PC-9 (cell line): ENCODE measurements around the gene AK8. TPM values are rescaled to one million over a fixed set of nuclear protein-coding genes. Genes with fewer than 3 reads are reported as not detected.

Experiments
- BruUV-seq: library from RNA; stranded (reverse); fragments of 400-500 nt; replicated peaks from 2 replicates; lab custom pipeline; 2021; lab: Mats Ljungman, UMichigan
- CTCF ChIA-PET: fragments of 300-600 bp; sonication (Branson Sonifier 250); formaldehyde crosslinking; loops from one replicate; lab custom pipeline; 2022; ENCODE audit warnings: antibody characterized with exemption; lab: Charles Lee
- POLR2A ChIA-PET: fragments of 300-600 bp; sonication (Branson Sonifier 250); formaldehyde crosslinking; loops from one replicate; lab custom pipeline; 2022; ENCODE audit warnings: antibody characterized with exemption; ENCODE audit not compliant: unreplicated experiment; lab: Charles Lee
- DNase-seq, 2 experiments: peaks; one replicate each; pipeline versions ENCODE4 v3.0.0 to v3.0.0-alpha.2; 2015 to 2022; ENCODE audit warnings: mixed read lengths in 1 of 2
- H2AFZ ChIP-seq: fragments of 200-600 bp; sonication (generic); 2 replicates; pipeline ENCODE4 v1.8.1; 2017; ENCODE audit warnings: antibody characterized with exemption
- H3F3A ChIP-seq: fragments of 200-600 bp; sonication (generic); 2 replicates; pipeline ENCODE4 v1.8.1; 2017; ENCODE audit warnings: antibody characterized with exemption, mild to moderate bottlenecking, low read depth; ENCODE audit not compliant: insufficient read depth
- H3K27ac ChIP-seq: fragments of 200-600 bp; sonication (generic); 2 replicates; pipeline ENCODE4 v1.6.1; 2016; ENCODE audit warnings: mixed run types
- H3K27me3 ChIP-seq: fragments of 200-600 bp; sonication (generic); 2 replicates; pipeline ENCODE4 v1.6.1; 2016; ENCODE audit warnings: low read depth, mixed run types; ENCODE audit not compliant: insufficient read depth
- H3K36me3 ChIP-seq: fragments of 200-600 bp; sonication (generic); 2 replicates; pipeline ENCODE4 v1.6.1; 2016; ENCODE audit warnings: low read depth, mixed run types
- H3K4me1 ChIP-seq: fragments of 200-600 bp; sonication (generic); replicated peaks from 2 replicates; pipeline ENCODE4 v1.6.1; 2016; ENCODE audit warnings: mixed run types; ENCODE audit not compliant: insufficient read depth
- H3K4me2 ChIP-seq: fragments of 200-600 bp; sonication (generic); 2 replicates; pipeline ENCODE4 v1.6.1; 2017; ENCODE audit warnings: mixed run types
- H3K4me3 ChIP-seq: fragments of 200-600 bp; sonication (generic); 2 replicates; pipeline ENCODE4 v1.6.1; 2016; ENCODE audit warnings: mixed run types
- H3K79me2 ChIP-seq: fragments of 200-600 bp; sonication (generic); 2 replicates; pipeline ENCODE4 v1.6.1; 2017; ENCODE audit warnings: low read depth, mixed run types
- H3K9me2 ChIP-seq: fragments of 200-600 bp; sonication (generic); 2 replicates; pipeline ENCODE4 v1.8.1; 2017; ENCODE audit warnings: mild to moderate bottlenecking; ENCODE audit not compliant: insufficient read depth
- H3K9me3 ChIP-seq: fragments of 200-600 bp; sonication (generic); 2 replicates; pipeline ENCODE4 v1.8.1; 2016; ENCODE audit warnings: low read depth; ENCODE audit not compliant: insufficient read depth
- H4K20me1 ChIP-seq: fragments of 200-600 bp; sonication (generic); 2 replicates; pipeline ENCODE4 v1.8.1; 2017; ENCODE audit not compliant: insufficient read depth
- EZH2 ChIP-seq: fragments of 200-600 bp; sonication (generic); IDR thresholded peaks from 2 replicates; pipeline ENCODE4 v1.8.0; 2017; ENCODE audit warnings: antibody characterized with exemption, low read depth
- intact Hi-C: fragments of 100-400 bp; cut with micrococcal nuclease; formaldehyde crosslinking; loops from one replicate; pipeline ENCODE4 v1.10.0; 2022; ENCODE audit not compliant: unreplicated experiment
- total RNA-seq: library from RNA; stranded (reverse); gene quantifications from 2 replicates; pipeline ENCODE4 v1.2.3, GENCODE V29; 2021
- TF ChIP-seq, protein P1 (sequence below): fragments of 200-600 bp; sonication (generic); conservative IDR thresholded peaks from 2 replicates; pipeline ENCODE4 v1.6.1; 2017; ENCODE audit warnings: mixed run types, antibody characterized with exemption, mild to moderate bottlenecking, moderate library complexity

The AK8 gene
- total RNA-seq, 1 experiment from 2014 or later: 7.2 TPM

DNA sequence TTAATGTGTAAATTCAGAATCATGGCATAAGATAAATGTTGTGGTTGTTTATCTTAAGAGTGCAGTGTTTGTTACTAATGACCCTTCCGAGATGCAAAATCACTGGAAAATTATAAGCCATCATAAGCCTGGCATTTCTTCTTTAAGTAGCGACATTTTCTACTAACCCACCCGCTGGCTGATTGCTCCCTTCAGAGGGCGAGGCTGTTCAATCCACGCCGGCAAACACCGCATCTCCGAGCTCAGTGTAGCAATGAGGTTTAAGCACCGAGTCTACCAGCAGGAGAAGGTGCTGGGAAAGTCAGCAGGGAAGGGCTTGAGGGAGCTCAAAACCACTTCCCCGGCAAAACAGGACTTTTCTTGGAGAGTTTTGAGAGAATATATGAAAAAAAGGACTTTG lies 52.7 kb downstream of the AK8 start:
- ChIA-PET CTCF (no interaction called here), POLR2A (interaction anchor here (0.5 to 0.6 kb wide), 2 partner anchors 19 to 1068 kb away, joined by 3 to 21 read pairs; no protein-coding TSS in a partner anchor)
- H3K4me2 ChIP-seq: no peak overlapping the region
- no TSS peak for BruUV-seq
- intact Hi-C loops: no loop called here
- H4K20me1 ChIP-seq: no peaks in the 10 kb centered on the region
- TF ChIP-seq EZH2: no peak
- TF ChIP-seq, protein P1, sequence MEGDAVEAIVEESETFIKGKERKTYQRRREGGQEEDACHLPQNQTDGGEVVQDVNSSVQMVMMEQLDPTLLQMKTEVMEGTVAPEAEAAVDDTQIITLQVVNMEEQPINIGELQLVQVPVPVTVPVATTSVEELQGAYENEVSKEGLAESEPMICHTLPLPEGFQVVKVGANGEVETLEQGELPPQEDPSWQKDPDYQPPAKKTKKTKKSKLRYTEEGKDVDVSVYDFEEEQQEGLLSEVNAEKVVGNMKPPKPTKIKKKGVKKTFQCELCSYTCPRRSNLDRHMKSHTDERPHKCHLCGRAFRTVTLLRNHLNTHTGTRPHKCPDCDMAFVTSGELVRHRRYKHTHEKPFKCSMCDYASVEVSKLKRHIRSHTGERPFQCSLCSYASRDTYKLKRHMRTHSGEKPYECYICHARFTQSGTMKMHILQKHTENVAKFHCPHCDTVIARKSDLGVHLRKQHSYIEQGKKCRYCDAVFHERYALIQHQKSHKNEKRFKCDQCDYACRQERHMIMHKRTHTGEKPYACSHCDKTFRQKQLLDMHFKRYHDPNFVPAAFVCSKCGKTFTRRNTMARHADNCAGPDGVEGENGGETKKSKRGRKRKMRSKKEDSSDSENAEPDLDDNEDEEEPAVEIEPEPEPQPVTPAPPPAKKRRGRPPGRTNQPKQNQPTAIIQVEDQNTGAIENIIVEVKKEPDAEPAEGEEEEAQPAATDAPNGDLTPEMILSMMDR: no peak
- H3K9me3 ChIP-seq: no peaks in the 10 kb centered on the region
- no peak overlapping the region for H3K4me3 ChIP-seq
- H3F3A ChIP-seq: no peaks in the 10 kb centered on the region
- no peaks in the 10 kb centered on the region for H3K27me3 ChIP-seq
- H3K36me3 ChIP-seq: no peaks in the 10 kb centered on the region
- H2AFZ ChIP-seq: no peak overlapping the region
- H3K79me2 ChIP-seq: no peaks in the 10 kb centered on the region
- H3K4me1 ChIP-seq: no peaks in the 10 kb centered on the region
- H3K9me2 ChIP-seq: no peaks in the 10 kb centered on the region
- no peak for DNase-seq
- no peak overlapping the region for H3K27ac ChIP-seq

DNA sequence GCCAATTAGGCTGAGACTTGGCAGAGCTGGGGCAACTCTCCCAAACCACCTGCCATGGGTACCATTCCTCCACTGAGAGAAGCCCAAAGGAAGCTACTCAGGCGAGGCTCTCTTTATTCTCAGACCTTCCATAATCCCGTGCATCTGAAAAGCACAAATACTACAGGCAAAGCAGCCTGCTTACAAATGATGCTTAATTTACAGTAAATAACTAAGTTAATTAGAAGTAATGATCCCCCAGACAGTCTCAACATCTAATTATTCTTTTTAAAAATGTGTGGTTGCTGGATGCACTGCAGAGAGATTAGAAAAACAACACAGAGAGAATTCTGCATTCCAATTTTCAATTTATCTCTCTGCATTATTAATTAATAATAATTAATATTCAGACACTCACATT lies 53.1 kb downstream of the AK8 start:
- intact Hi-C loops: no loop called here
- ChIA-PET CTCF (no interaction called here), POLR2A (no interaction called here)
- TF ChIP-seq, protein P1: no peak
- H3F3A ChIP-seq: no peaks in the 10 kb centered on the region
- H3K4me3 ChIP-seq: no peak overlapping the region
- DNase-seq: no peak
- no peaks in the 10 kb centered on the region for H3K79me2 ChIP-seq
- H4K20me1 ChIP-seq: no peaks in the 10 kb centered on the region
- no peaks in the 10 kb centered on the region for H3K27me3 ChIP-seq
- H3K36me3 ChIP-seq: no peaks in the 10 kb centered on the region
- no peaks in the 10 kb centered on the region for H3K9me2 ChIP-seq
- no peaks in the 10 kb centered on the region for H3K9me3 ChIP-seq
- no peak overlapping the region for H3K27ac ChIP-seq
- H3K4me1 ChIP-seq: no peaks in the 10 kb centered on the region
- BruUV-seq: no TSS peak
- H3K4me2 ChIP-seq: no peak overlapping the region
- H2AFZ ChIP-seq: no peak overlapping the region

DNA sequence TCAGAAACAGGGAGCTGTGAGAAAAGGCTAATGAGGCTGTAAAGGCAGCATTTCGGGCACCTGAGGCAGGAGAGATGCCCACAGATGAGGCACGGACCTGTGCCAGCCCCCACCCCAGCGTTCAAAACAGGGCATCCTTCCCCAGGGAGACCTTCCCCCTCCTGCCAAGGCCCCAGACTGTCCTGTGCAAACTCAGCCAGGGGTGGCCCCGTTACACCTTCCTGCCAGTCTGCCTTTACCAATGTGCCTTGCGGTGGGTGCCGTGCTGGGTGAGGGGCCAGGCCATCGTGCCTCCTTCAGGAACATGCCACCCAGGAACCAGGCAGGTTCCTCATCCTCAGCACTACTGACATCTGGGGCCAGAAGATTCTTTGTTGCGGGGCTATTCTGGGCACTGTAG lies 53.9 kb downstream of the AK8 start:
- no peaks in the 10 kb centered on the region for H3K9me3 ChIP-seq
- no peaks in the 10 kb centered on the region for H3K4me1 ChIP-seq
- DNase-seq: no peak
- no peaks in the 10 kb centered on the region for H3K36me3 ChIP-seq
- no peak overlapping the region for H3K4me3 ChIP-seq
- H3K27me3 ChIP-seq: peaks cover 2% of the 10 kb centered on the region; the same call in 1 of the 2 replicates
- ChIA-PET CTCF (no interaction called here), POLR2A (no interaction called here)
- TF ChIP-seq, protein P1: no peak
- TF ChIP-seq EZH2: no peak
- H4K20me1 ChIP-seq: no peaks in the 10 kb centered on the region
- no peaks in the 10 kb centered on the region for H3F3A ChIP-seq
- intact Hi-C loops: no loop called here
- no TSS peak for BruUV-seq
- H3K27ac ChIP-seq: no peak overlapping the region
- H3K9me2 ChIP-seq: no peaks in the 10 kb centered on the region
- H2AFZ ChIP-seq: no peak overlapping the region
- H3K79me2 ChIP-seq: no peaks in the 10 kb centered on the region
- H3K4me2 ChIP-seq: no peak overlapping the region
